Activated naive CD4-positive, alpha-beta T cell treated with anti-CD3 and anti-CD28 coated beads, Interleukin-2, amount 50 U/mL, for 72 hours (primary cell): ENCODE measurements around the gene PRKCH. TPM values are rescaled to one million over a fixed set of nuclear protein-coding genes. Genes with fewer than 3 reads are reported as not detected.

ENCODE experiments used
- ATAC-seq, 2 donors: fragments of 150-1000 bp; cut with Tn5 transposase; 2 replicates each; pipeline ENCODE4 v1.10.0; 2021; ENCODE audit warnings: mild to moderate bottlenecking in 2 of 2, moderate library complexity in 2 of 2
- DNase-seq, 2 donors: peaks; one replicate each; pipeline ENCODE4 v3.0.0; 2021 to 2022; ENCODE audit warnings: low spot score in 2 of 2
- H3K27ac Mint-ChIP-seq, 2 donors: one replicate each; pipeline ENCODE4 v1.8.0; 2022; ENCODE audit warnings: mild to moderate bottlenecking in 2 of 2, mixed read lengths in 2 of 2
- H3K36me3 Mint-ChIP-seq, 2 donors: one replicate each; pipeline ENCODE4 v1.8.0; 2022; ENCODE audit warnings: mixed read lengths in 2 of 2
- H3K9me3 Mint-ChIP-seq, 2 donors: one replicate each; pipeline ENCODE4 v1.8.0; 2022; ENCODE audit warnings: mixed read lengths in 2 of 2
- total RNA-seq, 2 donors: library from RNA; stranded (reverse); gene quantifications; one replicate each; pipeline ENCODE4 v1.2.3, GENCODE V29; 2022

The PRKCH gene
- total RNA-seq, 2 donors from 2014 or later, result 131 to 216 TPM

DNA sequence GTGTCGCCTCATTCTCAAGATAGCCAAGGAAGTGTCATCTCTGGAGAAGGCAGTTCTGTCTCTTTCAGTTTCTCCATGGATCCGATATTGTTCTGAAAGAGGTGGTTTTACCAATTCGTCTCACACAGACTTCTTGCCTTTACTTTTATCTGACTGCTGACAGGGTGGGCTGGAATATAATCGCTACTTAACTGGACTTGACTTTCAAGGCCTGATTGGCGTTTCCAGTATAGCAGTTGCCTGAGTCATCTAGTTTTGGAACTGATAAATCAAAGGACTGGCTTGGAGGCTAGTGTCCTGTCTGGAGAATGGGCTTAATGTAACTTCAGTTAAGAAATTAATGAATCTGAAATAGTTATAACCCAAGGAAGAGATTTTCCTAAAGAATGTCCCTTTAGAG, 21.6 kb downstream of the PRKCH start:
- Mint-ChIP-seq H3K36me3 (peaks cover 42 to 44% of the 10 kb centered on the region in 2 donors), H3K27ac (peak overlapping the region; percentile 98 to 99), H3K9me3 (no peaks in the 10 kb centered on the region)
- peak in 1 of 2 donors; percentile 19 for ATAC-seq
- no peak for DNase-seq

DNA sequence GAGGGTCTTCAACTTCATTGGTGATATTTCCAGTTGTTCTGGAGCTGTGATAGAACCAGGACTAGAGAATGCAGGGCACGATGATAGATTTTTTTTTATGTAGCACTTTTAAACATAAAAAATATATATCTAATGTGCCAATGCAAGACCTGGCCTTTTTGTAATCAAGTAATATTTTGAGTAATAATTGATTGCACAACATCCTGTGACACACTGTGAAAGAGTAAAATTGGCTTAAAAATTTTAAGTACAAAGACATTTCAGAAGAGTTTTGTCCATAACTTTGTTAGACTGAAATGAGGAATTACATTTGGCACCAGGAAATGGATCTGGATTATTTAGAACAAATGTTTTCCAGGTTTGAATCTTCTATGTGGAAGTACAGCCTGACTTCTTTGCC, 22.1 kb downstream of the PRKCH start:
- H3K27ac Mint-ChIP-seq, result peak overlapping the region; percentile 98 to 99
- ATAC-seq (no peak), DNase-seq (no peak)
- H3K36me3 Mint-ChIP-seq, result peaks cover 47 to 49% of the 10 kb centered on the region in 2 donors
- peaks cover 0 to under 1% of the 10 kb centered on the region in 2 donors for H3K9me3 Mint-ChIP-seq

DNA sequence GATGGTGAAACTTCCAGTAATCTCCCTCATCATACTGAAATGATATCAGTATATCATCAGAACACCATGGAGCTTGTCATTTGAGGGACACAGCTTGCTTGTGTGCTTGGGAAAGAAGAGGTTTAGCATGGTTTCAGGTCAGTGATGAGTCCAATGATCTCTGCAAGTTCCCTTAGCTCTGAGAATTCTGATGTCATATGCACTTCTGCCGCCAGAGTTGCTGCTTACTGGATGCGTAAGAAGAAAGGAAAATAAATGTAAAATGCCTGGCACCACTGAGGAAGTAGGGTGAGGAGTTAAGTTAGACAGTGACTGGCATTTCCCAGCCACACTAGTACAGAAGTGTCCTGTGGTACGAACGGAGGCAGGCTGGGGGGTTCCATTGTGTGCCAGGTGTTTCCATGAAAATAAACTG, 22.6 kb downstream of the PRKCH start:
- H3K9me3 Mint-ChIP-seq, result peaks cover 4 to 6% of the 10 kb centered on the region in 2 donors
- peaks cover 52 to 55% of the 10 kb centered on the region in 2 donors for H3K36me3 Mint-ChIP-seq
- DNase-seq (peak in 1 of 2 donors; percentile 61), ATAC-seq (peak; percentile 40 to 59)
- H3K27ac Mint-ChIP-seq, result peak overlapping the region; percentile 98 to 99

DNA sequence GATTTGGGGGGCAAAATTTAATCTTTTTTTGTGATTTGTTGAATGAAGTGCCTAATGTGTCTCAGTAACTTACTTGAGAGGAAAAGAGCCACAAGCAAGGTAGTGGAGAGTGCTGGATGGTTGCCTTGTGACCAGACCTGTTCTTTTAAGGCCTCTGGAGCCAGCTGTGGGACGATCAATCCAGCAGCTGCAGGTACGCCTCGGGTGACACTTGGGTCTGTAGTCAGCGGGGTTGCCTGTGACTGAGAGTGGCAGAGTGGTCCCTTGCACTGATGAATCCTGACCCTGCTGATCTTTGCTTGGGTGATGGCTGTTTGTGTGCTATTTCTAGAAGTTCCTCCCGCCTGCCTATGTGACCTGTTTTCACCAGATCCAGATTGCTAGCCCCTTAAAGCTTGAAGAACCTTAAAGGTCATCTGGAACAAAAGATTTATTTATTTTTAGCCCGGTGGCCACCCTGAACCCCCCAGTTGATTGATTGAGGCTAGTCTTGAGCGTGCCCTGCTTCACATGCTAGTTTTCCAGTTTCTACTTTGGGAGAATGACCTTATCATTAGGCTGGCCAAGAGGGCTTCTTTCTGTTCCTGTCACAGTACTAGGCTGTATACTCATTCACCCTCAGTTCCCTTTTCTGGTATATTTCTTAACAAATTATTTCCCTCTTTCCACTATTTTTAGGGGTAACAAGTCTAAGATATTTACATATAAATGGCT, 23.2 kb downstream of the PRKCH start:
- H3K9me3 Mint-ChIP-seq, result peaks cover 7 to 8% of the 10 kb centered on the region in 2 donors
- H3K27ac Mint-ChIP-seq, result peak overlapping the region; percentile 98 to 99
- DNase-seq, result no peak
- peak in 1 of 2 donors; percentile 5 for ATAC-seq
- H3K36me3 Mint-ChIP-seq, result peaks cover 55 to 59% of the 10 kb centered on the region in 2 donors

DNA sequence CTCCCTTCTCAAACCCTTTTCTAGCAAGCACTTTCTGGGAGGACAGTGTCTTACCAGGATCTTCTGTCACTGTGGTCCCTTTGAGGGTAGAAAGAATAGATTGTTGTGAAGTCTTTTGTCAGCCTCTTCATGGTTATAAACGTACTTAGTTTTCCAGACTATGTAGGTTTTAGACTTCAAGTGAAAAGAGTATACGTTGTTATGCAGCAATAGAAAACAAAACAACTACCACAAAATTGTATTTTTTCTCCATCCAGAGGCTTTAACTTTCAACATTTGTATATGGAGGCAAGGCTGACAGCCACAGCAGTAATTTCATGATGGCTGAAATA, 23.7 kb downstream of the PRKCH start:
- ATAC-seq, result no peak
- H3K9me3 Mint-ChIP-seq, result peaks cover 7 to 8% of the 10 kb centered on the region in 2 donors
- DNase-seq, result no peak
- H3K27ac Mint-ChIP-seq, result peak overlapping the region; percentile 98 to 99
- H3K36me3 Mint-ChIP-seq, result peaks cover 54 to 64% of the 10 kb centered on the region in 2 donors

DNA sequence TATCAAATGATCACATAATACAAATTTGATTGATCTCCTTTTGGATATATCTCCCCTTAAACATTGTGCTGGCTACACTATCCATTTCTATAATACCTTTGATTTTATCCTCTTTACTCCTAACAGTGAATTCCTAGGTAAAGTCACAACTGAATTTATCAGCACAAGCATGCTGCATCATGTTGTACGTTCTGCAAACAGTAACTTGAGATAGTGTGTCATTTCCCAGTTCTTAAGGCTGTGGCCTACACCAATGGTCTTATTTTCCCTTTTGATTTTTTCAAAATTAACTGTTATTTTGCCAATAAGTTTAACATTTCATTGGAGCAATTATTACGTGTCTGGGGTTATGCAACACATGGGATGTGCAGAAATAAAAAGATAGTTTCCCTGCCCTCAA, 24.8 kb downstream of the PRKCH start:
- H3K36me3 Mint-ChIP-seq, result peaks cover 43 to 56% of the 10 kb centered on the region in 2 donors

DNA sequence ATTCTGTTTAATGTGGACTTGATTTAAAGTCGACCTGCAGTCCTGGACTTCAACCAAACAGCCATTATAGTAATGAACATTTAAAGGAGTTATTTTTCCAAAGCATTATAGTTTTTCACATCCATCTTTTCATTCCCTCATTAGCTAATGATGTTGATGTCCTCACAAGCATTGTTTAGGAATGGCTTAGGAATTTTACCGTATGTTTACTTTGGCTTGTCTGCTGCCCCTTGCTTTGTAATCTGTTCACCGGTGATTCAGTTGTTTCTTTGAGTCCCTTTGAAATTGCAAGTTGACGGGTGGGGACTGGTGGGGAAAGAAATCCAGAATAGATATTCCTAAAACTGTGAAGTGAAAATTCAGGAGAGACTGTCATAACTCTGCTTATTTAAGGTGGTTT, 25.4 kb downstream of the PRKCH start:
- H3K27ac Mint-ChIP-seq, result peak overlapping the region; percentile 98
- ATAC-seq (no peak), DNase-seq (no peak)
- H3K36me3 Mint-ChIP-seq, result peaks cover 42 to 51% of the 10 kb centered on the region in 2 donors
- peaks cover 7 to 8% of the 10 kb centered on the region in 2 donors for H3K9me3 Mint-ChIP-seq

More for the DNA sequence above, 24.8 kb downstream of the PRKCH start:
- Mint-ChIP-seq H3K9me3 (peaks cover 7 to 8% of the 10 kb centered on the region in 2 donors), H3K27ac (peak overlapping the region in 1 of 2 donors; percentile 98)
- DNase-seq (no peak), ATAC-seq (no peak)

DNA sequence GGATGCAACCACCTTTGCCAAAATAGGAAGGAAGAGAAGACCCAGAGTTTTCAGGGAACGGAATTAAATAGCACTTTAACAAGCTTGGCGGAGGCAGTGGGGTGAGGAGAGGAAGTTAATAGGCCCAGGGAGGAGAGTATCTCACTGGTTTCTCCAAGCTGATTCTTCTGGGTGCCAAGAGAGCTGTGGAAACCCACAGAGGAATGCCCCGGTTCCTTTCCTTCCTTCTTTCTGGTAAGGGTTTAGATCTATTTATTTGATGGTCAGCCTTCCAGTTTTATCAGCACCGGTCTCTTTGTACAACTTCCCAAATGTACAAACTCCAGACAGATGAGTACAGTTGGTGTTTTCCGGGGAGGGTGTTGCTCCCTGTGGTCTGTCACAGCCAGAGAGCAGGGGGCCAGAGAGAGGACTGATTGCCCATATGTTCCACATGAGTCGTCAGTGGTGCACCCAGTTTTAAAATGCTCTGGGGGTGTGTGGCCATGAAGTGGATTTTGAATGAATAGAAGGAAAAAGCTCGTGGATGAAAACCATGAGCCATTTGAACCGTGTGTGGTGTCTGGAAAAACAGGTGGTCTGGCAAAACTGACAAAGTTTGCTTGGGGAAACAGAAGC, 26.6 kb downstream of the PRKCH start:
- Mint-ChIP-seq H3K36me3 (peaks cover 42 to 59% of the 10 kb centered on the region in 2 donors), H3K27ac (peak overlapping the region; percentile 98), H3K9me3 (peaks cover 7 to 8% of the 10 kb centered on the region in 2 donors)
- DNase-seq (no peak), ATAC-seq (peak; percentile 32 to 51)

DNA sequence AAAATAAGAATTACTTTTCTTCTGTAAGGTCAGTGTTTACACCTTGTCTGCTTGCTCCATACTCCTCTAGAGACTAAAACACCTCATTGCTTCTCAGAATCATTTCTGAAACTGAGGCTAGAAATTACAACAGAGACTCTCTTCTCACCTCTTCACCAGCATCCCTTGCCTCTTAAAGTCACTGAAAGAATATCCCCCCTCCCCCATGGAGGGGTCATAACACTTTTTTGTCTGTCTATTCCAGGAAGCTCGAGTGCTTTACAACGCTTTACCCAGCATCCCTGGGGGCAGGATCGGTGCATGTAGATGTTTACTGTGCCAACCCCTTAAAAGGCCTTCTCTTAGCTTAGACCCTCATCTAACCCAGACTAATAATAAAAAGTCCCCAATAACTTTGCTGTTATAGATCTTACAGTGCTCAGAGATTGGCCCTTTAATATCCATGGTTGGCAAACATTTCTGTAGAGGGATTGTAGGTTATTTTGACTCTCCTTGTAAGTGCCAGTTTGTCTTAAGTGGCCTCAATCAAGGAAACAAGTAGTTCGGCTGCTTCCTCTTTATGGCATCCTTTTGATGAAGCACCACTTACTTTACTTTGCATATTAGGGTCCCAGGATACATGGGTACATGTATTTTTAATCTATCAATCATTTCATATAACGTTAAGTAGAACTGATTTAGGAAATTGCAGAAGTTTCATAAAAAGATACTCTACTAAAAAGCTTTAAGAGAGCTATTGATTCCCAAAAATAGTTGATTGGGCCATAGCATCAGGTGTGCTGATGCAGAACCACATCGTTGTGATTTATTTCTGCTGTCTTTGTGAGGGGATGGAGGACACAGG, 29.3 kb downstream of the PRKCH start:
- DNase-seq (peak in 1 of 2 donors; percentile 63), ATAC-seq (peak; percentile 57 to 84)
- Mint-ChIP-seq H3K9me3 (peaks cover 7 to 8% of the 10 kb centered on the region in 2 donors), H3K36me3 (peaks cover 26 to 46% of the 10 kb centered on the region in 2 donors), H3K27ac (peak overlapping the region; percentile 98)

DNA sequence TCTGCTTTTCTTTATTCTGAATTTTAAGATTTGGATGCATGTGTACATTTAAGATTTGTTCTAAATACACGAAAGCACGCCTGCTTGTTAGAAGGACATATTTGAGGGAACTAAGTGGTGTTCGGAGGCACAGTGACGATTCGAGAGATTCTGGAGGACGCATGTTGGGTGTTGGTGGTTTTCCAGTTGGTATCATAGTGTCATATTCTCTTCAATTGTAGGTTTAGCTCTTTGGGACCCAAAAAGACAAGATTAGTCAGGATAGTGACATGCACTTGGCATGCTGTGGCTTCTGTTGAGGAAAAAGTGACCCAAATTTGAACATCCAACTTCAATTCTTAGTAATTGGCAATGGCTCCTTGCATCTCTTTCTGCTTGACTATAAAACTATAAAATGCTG, 30.1 kb downstream of the PRKCH start:
- DNase-seq (no peak), ATAC-seq (peak; percentile 27 to 36)
- H3K9me3 Mint-ChIP-seq, result peaks cover 7 to 8% of the 10 kb centered on the region in 2 donors
- H3K36me3 Mint-ChIP-seq, result peaks cover 25 to 54% of the 10 kb centered on the region in 2 donors
- H3K27ac Mint-ChIP-seq, result peak overlapping the region; percentile 98

DNA sequence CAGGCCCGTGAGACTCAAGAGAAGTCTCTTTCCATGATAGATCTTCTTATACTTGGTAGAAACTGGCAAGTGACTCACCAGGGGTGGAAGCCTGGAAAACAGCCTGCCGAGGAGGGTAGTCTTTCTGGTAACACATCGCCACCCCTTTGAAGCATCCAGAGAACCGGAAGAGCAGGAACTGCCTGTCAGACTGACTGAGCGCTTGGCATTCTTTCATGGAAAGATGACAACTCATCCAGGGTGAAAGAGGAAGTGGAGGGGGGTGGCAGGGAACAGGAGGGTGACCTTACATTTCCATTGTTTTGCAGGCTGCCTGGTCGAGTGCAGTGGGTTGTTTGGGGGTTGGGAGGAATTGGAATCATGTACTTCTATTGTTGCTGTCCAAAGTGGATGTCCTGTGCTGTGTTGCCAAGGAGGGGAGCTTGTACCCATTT, 34.5 kb downstream of the PRKCH start:
- peaks cover 19 to 43% of the 10 kb centered on the region in 2 donors for H3K36me3 Mint-ChIP-seq
- ATAC-seq (peak; percentile 82 to 83), DNase-seq (peak in 1 of 2 donors; percentile 78)
- H3K27ac Mint-ChIP-seq, result peak overlapping the region; percentile 86 to 97
- H3K9me3 Mint-ChIP-seq, result no peaks in the 10 kb centered on the region

DNA sequence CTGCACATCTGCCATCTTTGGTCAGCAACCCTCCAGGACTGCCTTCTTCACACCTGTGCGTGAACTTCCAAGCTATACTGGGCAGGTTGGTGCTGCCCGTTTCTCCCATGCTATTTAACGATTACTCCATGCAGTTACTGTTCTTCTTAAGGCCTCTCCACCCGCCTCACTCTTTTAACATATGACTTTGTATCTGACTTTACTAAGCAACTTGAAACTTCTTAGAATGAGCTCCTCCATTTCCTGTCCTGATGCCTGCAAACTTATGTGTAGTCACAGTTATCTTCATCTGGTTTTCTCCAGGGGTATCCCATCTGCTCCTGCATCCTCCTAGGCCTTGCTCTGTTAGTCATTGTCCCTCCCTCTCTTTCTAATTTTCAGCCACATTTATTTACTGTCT, 35.7 kb downstream of the PRKCH start:
- DNase-seq (no peak), ATAC-seq (peak; percentile 19 to 40)
- Mint-ChIP-seq H3K9me3 (no peaks in the 10 kb centered on the region), H3K27ac (peak overlapping the region; percentile 86 to 97), H3K36me3 (peaks cover 19 to 40% of the 10 kb centered on the region in 2 donors)

DNA sequence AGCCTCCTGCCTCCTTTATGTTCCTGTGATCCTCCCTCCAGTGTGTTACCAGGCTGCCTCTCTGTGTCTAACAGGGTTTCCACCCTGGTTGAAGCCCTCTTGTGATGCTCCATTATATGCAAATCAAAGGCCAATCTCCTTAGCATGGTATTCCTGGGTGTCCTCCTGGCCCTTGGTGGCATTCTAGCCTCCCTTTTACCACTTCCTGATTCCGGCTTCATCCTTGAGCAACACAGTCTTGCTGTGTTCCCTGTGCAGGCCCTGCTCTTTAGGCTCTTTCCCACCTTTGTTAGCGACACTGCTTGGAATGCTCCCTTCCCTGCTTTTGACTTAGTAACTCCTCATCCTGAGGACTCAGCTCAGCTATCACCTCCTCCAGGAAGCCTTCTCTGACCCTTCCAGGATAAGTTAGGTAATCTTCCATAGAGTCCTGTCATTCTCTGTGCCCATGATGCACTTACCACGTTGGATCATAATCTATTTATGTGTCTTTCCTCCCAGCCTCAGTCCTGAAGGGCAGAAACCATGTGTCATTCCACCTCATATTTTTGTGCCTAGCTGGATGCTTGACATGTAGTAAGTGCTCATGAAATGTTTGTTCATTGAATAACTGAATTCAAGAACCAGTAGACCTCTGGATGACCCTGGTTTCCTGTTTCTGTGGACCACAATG, 37.3 kb downstream of the PRKCH start:
- H3K27ac Mint-ChIP-seq, result peak overlapping the region; percentile 86 to 93
- no peak for DNase-seq
- ATAC-seq, result peak in 1 of 2 donors; percentile 33
- no peaks in the 10 kb centered on the region for H3K9me3 Mint-ChIP-seq
- peaks cover 19 to 31% of the 10 kb centered on the region in 2 donors for H3K36me3 Mint-ChIP-seq

DNA sequence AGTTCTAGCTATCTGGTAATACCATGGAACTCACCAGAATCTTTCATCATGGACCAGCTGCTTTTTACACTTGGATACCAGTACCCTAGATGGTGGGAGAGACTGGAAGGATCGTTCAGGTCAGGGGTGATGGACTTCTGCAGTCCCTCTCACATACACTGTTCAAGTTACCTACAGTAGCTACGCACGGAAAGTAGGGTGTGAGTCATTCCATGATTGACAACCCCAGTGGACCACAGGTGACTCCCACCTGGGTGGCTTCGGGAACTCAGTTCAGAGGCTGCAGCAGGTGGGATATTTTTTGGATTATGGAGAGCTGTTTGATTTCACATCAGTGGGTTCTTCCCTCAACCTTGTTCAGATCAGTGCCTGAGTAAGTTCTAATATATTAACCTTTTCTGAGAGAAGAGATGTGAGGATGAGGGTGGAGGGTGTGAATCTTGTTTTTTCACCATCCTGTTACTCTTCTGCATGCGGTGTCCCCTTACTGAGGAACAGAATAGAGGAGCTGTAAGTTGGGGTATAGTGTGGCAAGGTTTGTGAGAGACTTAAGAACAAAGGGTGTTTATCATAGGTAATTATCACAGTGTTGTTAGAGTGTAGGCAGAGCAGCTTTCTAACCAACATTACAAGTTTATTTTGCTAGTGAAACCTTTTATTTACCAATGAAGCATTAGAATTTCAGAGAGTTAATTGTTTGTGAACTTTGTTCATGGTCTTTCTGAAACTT, 39.6 kb downstream of the PRKCH start:
- Mint-ChIP-seq H3K36me3 (peaks cover 19 to 26% of the 10 kb centered on the region in 2 donors), H3K9me3 (no peaks in the 10 kb centered on the region), H3K27ac (peak overlapping the region; percentile 5 to 51)
- no peak for DNase-seq
- peak; percentile 23 to 36 for ATAC-seq

DNA sequence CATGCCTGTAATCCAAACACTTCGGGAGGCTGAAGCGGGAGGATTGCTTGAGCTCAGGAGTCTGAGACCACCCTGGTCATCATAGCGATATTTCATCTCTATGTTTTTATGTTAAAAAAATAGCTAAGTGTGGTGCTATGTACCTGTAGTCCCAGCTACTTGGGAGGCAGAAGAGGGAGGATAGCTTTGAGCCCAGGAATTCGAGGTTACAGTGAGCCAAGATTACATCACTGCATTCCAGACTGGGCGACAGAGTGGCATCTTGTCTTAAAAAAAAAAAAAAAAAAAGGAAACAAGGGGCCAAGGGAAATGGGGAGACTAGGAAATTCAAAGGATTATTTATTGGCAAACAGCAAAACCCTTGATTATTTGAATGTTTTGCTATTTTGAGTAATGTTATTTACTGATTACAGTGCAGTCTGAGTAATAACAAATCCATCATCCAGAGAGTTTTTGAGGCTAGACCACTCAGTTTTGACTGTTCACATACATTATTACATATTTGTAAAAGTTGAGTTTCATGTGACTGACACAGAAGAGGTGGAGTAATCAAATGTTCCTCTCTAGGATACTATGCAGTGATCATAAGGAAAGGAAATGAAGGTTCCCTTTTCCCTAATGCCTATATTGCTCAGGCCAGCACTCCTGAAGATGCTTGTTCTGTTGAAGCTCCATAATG, 40.8 kb downstream of the PRKCH start:
- DNase-seq (no peak), ATAC-seq (peak in 1 of 2 donors; percentile 61)
- Mint-ChIP-seq H3K9me3 (no peaks in the 10 kb centered on the region), H3K36me3 (peaks cover 14% of the 10 kb centered on the region in 2 donors), H3K27ac (no peak overlapping the region)
